ENCODE results near the gene ARID1B. TPM values are rescaled to one million over a fixed set of nuclear protein-coding genes. Genes with fewer than 3 reads are reported as not detected.

Gene ARID1B
- total and polyA plus RNA-seq, 9 of the 15 experiments (the other 6 are each of a cell fraction or from before 2014, with no cell fraction given): 12.5 to 50.5 (median 25.8) TPM

- H2AFZ ChIP-seq (ENCODE audit: low read depth, low read length): no peak overlapping the region
- no peak overlapping the region for H3K27ac ChIP-seq (ENCODE audit: extremely low read depth, low read depth, low read length)
- H3K27me3 ChIP-seq (ENCODE audit: control insufficient read depth in 2 of 2, insufficient read depth in 2 of 2, low read length in 2 of 2): no peaks in the 10 kb centered on the region
- no peak overlapping the region for H3K9ac ChIP-seq (ENCODE audit: insufficient read depth in 1 of 2, low read depth in 2 of 2, low read length in 2 of 2)
- intact Hi-C loops (cut with micrococcal nuclease): no loop called here
- DNase-seq (ENCODE audit: extremely low read depth in 1 of 4, low spot score in 3 of 4): no peak
- CTCF ChIA-PET (ENCODE audit: low intra/inter-chr PET ratio): no interaction called here
- H3K4me1 ChIP-seq (replicated peaks in 1 of 2; ENCODE audit: control insufficient read depth in 2 of 2, insufficient read depth in 2 of 2, low read length in 2 of 2): peaks cover 6 to 9% of the 10 kb centered on the region in 2 experiments; a peak in 4 of 5 replicates
- POLR2A ChIA-PET: interaction anchor here (1.4 kb wide), 1 partner anchor 11 kb away, joined by 4 read pairs; no protein-coding TSS in a partner anchor
- no peaks in the 10 kb centered on the region for H3K9me1 ChIP-seq (ENCODE audit: control insufficient read depth, insufficient read depth, low read length)
- no peak for ATAC-seq
- H3K9me3 ChIP-seq (replicated peaks; ENCODE audit: control insufficient read depth, insufficient read depth, low read depth, low read length): no peaks in the 10 kb centered on the region
- no peaks in the 10 kb centered on the region; the same call in 1 of the 2 replicates for H4K20me1 ChIP-seq (replicated peaks; ENCODE audit: control insufficient read depth, insufficient read depth, low read length)
- FAIRE-seq: no peak
- no TSS peak for BruUV-seq (replicated peaks)
- 71% methylated on average over 11 of the region's 11 CpGs for WGBS (ENCODE audit: insufficient coverage, low coverage, missing lambda C conversion rate)
- in situ Hi-C loops (cut with MboI): no loop called here
- H3K36me3 ChIP-seq (ENCODE audit: control insufficient read depth, insufficient read depth, low read length): peaks cover 49% of the 10 kb centered on the region
- no peak for TF ChIP-seq CREB5 (CRISPR knock-in tag; IDR thresholded peaks at IDR 0.05)
- TF ChIP-seq ZNF592 (IDR thresholded peaks at IDR 0.05): no peak
- TF ChIP-seq C11orf30 (IDR thresholded peaks at IDR 0.05; ENCODE audit: low read depth): peak; percentile 52; the same call in 1 of the 2 replicates
- TF ChIP-seq ZNF316 (IDR thresholded peaks at IDR 0.05): peak; percentile 64
- TF ChIP-seq DDX20 (tag; IDR thresholded peaks at IDR 0.05; ENCODE audit: low read depth): no peak
- no peak for TF ChIP-seq ATF2 (CRISPR knock-in tag; IDR thresholded peaks at IDR 0.05)
- H3K79me2 ChIP-seq (ENCODE audit: control insufficient read depth, insufficient read depth, low read length): no peaks in the 10 kb centered on the region
- H3K4me3 ChIP-seq: no peak overlapping the region
- H3K4me2 ChIP-seq (ENCODE audit: insufficient read depth, low read length): no peak overlapping the region
Measured at GRCh38 chr6:157205473-157206358, 428.5 kb downstream of the ARID1B start.
